ENCODE results near the gene ADAMTS15. TPM values are rescaled to one million over a fixed set of nuclear protein-coding genes. Genes with fewer than 3 reads are reported as not detected.

ADAMTS15 gene
- total and polyA plus RNA-seq, 10 donors: 0.41 to 6.9 (median 2.2) TPM

DNA sequence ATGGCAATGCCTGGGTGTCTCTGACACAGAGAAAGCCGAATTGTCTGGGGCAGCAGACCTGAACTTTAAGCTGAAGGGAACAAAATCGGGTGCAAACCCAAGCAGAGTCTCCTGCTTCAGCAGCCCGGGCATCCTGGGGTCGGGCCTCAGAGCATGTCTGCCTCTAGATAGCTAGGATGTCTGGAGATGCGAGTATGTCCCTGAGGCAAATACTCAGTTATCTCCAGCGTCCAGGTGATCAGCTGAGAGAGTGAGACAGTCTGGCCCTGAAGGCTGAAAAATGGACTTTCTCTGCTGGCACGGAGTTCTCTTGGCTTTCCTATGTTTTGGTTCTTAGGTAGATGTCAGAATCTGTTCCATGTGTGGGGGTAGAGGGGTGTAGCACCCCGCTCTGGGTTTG is 23.3 kb upstream of the ADAMTS15 start:
- 77 to 89% (median 88%) methylated on average over 8 of the region's 8 CpGs for WGBS, 5 donors
- TF ChIP-seq POLR2AphosphoS5 (IDR thresholded peaks at IDR 0.05): no peak
- TF ChIP-seq, protein P1, sequence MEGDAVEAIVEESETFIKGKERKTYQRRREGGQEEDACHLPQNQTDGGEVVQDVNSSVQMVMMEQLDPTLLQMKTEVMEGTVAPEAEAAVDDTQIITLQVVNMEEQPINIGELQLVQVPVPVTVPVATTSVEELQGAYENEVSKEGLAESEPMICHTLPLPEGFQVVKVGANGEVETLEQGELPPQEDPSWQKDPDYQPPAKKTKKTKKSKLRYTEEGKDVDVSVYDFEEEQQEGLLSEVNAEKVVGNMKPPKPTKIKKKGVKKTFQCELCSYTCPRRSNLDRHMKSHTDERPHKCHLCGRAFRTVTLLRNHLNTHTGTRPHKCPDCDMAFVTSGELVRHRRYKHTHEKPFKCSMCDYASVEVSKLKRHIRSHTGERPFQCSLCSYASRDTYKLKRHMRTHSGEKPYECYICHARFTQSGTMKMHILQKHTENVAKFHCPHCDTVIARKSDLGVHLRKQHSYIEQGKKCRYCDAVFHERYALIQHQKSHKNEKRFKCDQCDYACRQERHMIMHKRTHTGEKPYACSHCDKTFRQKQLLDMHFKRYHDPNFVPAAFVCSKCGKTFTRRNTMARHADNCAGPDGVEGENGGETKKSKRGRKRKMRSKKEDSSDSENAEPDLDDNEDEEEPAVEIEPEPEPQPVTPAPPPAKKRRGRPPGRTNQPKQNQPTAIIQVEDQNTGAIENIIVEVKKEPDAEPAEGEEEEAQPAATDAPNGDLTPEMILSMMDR (IDR thresholded peaks at IDR 0.05 in 8 of 11, conservative IDR thresholded peaks at IDR 0.05 in 3 of 11): no peak
- TF ChIP-seq POLR2A (IDR thresholded peaks at IDR 0.05): no peak
- no peak overlapping the region for H3K27ac ChIP-seq
- H3K27me3 ChIP-seq (replicated peaks in 1 of 7): peaks cover 0 to 81% (median 39%) of the 10 kb centered on the region in 7 donors
- H3K4me1 ChIP-seq: peaks cover 7 to 26% (median 16%) of the 10 kb centered on the region in 6 donors
- DNase-seq: no peak
- no peaks in the 10 kb centered on the region for H3K36me3 ChIP-seq
- intact Hi-C loops (cut with DNase I; ENCODE audit: low total_unique reads): loop anchor here (10.0 kb wide), 1 partner anchor 210 kb away; no protein-coding TSS in a partner anchor
- no peaks in the 10 kb centered on the region for H3K9me3 ChIP-seq
- no peak overlapping the region for H3K4me3 ChIP-seq

DNA sequence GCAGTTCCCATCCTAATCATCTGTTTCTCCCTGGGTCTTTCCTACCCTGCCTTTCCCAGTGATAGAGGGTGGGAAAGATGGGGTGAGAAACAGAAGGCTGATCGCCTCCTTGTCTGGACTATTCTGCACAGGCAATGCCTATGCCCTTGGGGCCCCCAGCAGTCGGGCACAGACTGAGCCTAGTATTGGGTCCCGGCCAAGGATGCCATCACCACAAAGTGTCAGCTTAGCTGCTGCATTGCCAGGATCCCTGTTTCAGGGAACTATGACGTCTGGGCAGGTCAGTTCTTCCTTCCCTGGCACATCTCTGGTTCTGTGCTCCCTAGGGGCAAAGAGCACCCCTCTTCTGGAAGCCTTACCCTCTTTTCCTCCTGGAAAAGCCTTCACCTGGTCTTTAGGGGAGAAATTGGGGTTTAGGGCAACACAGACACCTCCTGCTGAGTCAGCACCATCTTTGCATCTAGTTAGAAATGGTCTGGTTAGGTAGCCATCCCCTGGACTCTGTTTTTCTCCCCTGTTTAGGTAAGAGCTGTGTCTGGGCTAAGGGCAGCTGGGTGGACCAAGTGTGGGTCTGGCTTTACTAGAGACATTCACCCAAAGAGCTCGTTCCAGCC is 22.1 kb upstream of the ADAMTS15 start:
- no peak overlapping the region for H3K27ac ChIP-seq
- peaks cover 7 to 26% (median 16%) of the 10 kb centered on the region in 6 donors for H3K4me1 ChIP-seq
- TF ChIP-seq POLR2A (IDR thresholded peaks at IDR 0.05): no peak
- no peak for TF ChIP-seq POLR2AphosphoS5 (IDR thresholded peaks at IDR 0.05)
- TF ChIP-seq, protein P1 (IDR thresholded peaks at IDR 0.05 in 8 of 11, conservative IDR thresholded peaks at IDR 0.05 in 3 of 11): no peak
- WGBS, 5 donors: 59 to 74% (median 65%) methylated on average over 3 to 5 of the region's 5 CpGs
- no peaks in the 10 kb centered on the region for H3K36me3 ChIP-seq
- intact Hi-C loops (cut with DNase I; ENCODE audit: low total_unique reads): loop anchor here (10.0 kb wide), 1 partner anchor 212 kb away; no protein-coding TSS in a partner anchor
- peaks cover 0 to 87% (median 44%) of the 10 kb centered on the region in 7 donors for H3K27me3 ChIP-seq (replicated peaks in 1 of 7)
- H3K4me3 ChIP-seq: no peak overlapping the region
- no peaks in the 10 kb centered on the region for H3K9me3 ChIP-seq
- no peak for DNase-seq

DNA sequence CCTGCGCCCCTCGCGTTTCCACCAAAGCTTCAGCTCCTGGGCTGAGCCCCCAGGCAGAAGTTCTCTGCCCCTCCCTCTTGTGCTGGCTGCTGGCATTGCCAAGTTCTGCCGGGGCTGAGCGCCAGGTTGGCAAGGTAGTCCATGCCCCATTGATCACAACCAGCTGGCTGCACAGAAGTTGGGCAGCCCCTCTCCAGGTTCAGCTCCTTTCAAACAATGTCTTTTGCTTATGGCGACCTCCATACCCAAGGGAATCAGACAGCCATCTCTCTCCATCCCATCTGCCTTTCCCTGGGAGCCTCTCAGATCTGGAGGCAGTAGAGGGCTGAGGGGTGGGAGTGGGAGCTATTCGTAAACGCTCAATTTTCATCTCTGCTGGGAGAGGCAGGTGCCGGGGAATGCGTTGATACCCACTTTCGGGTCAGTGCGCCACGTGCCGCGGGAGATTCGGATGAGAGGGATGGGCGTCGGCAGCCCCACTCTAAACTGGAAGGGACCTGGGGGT is 21.6 kb upstream of the ADAMTS15 start:
- Histone ChIP-seq H3K27ac (no peak overlapping the region), H3K27me3 (replicated peaks in 1 of 7) (peaks cover 0 to 89% (median 47%) of the 10 kb centered on the region in 7 donors), H3K36me3 (no peaks in the 10 kb centered on the region), H3K9me3 (no peaks in the 10 kb centered on the region), H3K4me1 (peaks cover 7 to 26% (median 16%) of the 10 kb centered on the region in 6 donors), H3K4me3 (no peak overlapping the region)
- intact Hi-C loops (cut with DNase I; ENCODE audit: low total_unique reads): loop anchor here (10.0 kb wide), 1 partner anchor 212 kb away; no protein-coding TSS in a partner anchor
- no peak for DNase-seq
- 51 to 57% (median 54%) methylated on average over 18 of the region's 18 CpGs for WGBS, 5 donors
- TF ChIP-seq POLR2AphosphoS5 (IDR thresholded peaks at IDR 0.05): no peak

DNA sequence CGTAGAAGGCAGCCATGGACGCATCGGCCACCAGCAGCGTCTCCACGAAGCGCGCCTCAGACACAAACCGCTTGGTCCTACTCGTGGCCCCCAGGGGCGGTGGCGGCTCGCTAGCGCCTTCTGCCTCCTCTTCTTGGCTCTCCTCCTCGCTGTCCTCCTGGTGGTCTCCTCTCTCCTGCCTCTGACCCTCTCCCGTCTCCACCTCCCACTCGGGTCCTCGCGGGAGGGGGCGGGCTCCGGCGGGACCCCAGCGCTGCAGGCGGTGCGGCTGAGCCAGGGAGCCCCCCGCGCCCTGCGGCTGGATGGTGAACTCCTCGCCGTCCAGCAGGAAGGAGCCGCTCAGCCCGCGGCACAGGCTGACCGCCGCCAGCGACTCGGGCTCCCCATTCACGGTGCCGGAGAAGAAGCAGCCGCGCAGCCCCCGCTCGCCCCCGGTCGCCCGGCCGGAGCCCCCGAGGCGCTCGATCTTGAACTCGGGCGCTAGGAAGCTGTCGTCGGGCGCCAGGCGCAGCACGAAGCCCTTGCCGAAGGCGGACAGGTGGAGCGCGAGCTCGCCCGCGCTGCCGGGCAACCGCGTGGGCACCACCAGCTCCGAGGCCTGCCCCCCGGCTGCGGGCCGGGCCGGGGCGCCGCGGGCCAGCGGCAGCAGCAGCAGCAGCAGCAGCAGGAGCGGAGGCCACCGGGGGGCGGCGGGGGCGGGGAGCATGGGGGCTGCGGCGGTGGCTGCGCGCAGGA is 20.7 kb upstream of the ADAMTS15 start:
- TF ChIP-seq, protein P1 (IDR thresholded peaks at IDR 0.05 in 8 of 11, conservative IDR thresholded peaks at IDR 0.05 in 3 of 11): peak in 2 of 11 experiments; percentile 17 to 28
- TF ChIP-seq POLR2AphosphoS5 (IDR thresholded peaks at IDR 0.05): no peak
- no peaks in the 10 kb centered on the region for H3K36me3 ChIP-seq
- intact Hi-C loops (cut with DNase I; ENCODE audit: low total_unique reads): loop anchor here (10.0 kb wide), 1 partner anchor 213 kb away; no protein-coding TSS in a partner anchor
- peaks cover 7 to 26% (median 16%) of the 10 kb centered on the region in 6 donors for H3K4me1 ChIP-seq
- peak overlapping the region; percentile 6 to 66 (median 32) for H3K4me3 ChIP-seq
- H3K27me3 ChIP-seq (replicated peaks in 1 of 7): peaks cover 0 to 84% (median 47%) of the 10 kb centered on the region in 7 donors
- H3K9me3 ChIP-seq: no peaks in the 10 kb centered on the region
- DNase-seq: no peak
- H3K27ac ChIP-seq: no peak overlapping the region
- 1 to 10% (median 2%) methylated on average over 23 to 84 of the region's 84 CpGs for WGBS, 5 donors
